Neural cell (in vitro differentiated cells): Measurements from ENCODE around the gene GP2. TPM values are rescaled to one million over a fixed set of nuclear protein-coding genes. Genes with fewer than 3 reads are reported as not detected.

Experiments
- H2AFZ ChIP-seq: fragments of 200-600, 300-800 bp; sonication (generic), shearing (Covaris generic); 2 replicates; pipeline ENCODE4 v1.6.0; 2014; ENCODE audit warnings: low read depth, mild to moderate bottlenecking, antibody characterized with exemption, low read length, moderate library complexity
- H3F3A ChIP-seq: fragments of 200-600 bp; shearing (Covaris generic); 2 replicates; pipeline ENCODE4 v1.6.1; 2016; ENCODE audit warnings: mild to moderate bottlenecking, moderate library complexity, mixed read lengths, antibody characterized with exemption, low read length; ENCODE audit not compliant: insufficient read depth, poor library complexity, severe bottlenecking
- H3K27ac ChIP-seq: fragments of 200-600, 300-800 bp; sonication (generic), shearing (Covaris generic); 2 replicates; pipeline ENCODE4 v1.5.1; 2014; ENCODE audit warnings: mild to moderate bottlenecking, low read length, moderate library complexity
- H3K27me3 ChIP-seq: fragments of 300-800, 200-600 bp; sonication (generic), shearing (Covaris generic); 2 replicates; pipeline ENCODE4 v1.6.0; 2014; ENCODE audit warnings: mild to moderate bottlenecking, low read depth, low read length, moderate library complexity; ENCODE audit not compliant: insufficient read depth
- H3K36me3 ChIP-seq: fragments of 300-800, 200-600 bp; sonication (generic), shearing (Covaris generic); 2 replicates; pipeline ENCODE4 v1.5.1; 2014; ENCODE audit warnings: mild to moderate bottlenecking, antibody characterized with exemption, low read length, moderate library complexity; ENCODE audit not compliant: insufficient read depth
- H3K4me2 ChIP-seq: fragments of 300-800, 200-600 bp; sonication (generic), shearing (Covaris generic); 2 replicates; pipeline ENCODE4 v1.6.0; 2014; ENCODE audit warnings: mild to moderate bottlenecking, low read length
- H3K4me3 ChIP-seq: fragments of 300-800, 200-600 bp; sonication (generic), shearing (Covaris generic); 2 replicates; pipeline ENCODE4 v1.5.1; 2014; ENCODE audit warnings: mild to moderate bottlenecking, low read length, moderate library complexity
- H3K79me2 ChIP-seq: fragments of 200-600 bp; shearing (Covaris generic); replicated peaks from 2 replicates; pipeline ENCODE4 v1.6.0; 2014; ENCODE audit warnings: mild to moderate bottlenecking, low read length, moderate library complexity; ENCODE audit not compliant: insufficient read depth
- H3K9ac ChIP-seq: fragments of 300-800, 200-600 bp; sonication (generic), shearing (Covaris generic); 2 replicates; pipeline ENCODE4 v1.6.1; 2016; ENCODE audit warnings: mild to moderate bottlenecking, low read length, mixed read lengths
- H3K9me2 ChIP-seq: fragments of 200-600 bp; shearing (Covaris generic); 2 replicates; pipeline ENCODE4 v1.6.1; 2016; ENCODE audit warnings: mild to moderate bottlenecking, low read length, mixed read lengths; ENCODE audit not compliant: insufficient read depth
- H3K9me3 ChIP-seq: fragments of 200-600, 300-800 bp; sonication (generic), shearing (Covaris generic); 2 replicates; pipeline ENCODE4 v1.6.1; 2016; ENCODE audit warnings: mild to moderate bottlenecking, mixed run types, low read length, moderate library complexity, mixed read lengths
- H4K20me1 ChIP-seq: fragments of 200-600 bp; shearing (Covaris generic); 2 replicates; pipeline ENCODE4 v1.6.1; 2016; ENCODE audit warnings: mild to moderate bottlenecking, mixed run types; ENCODE audit not compliant: insufficient read depth
- CTCF ChIP-seq: fragments of 450-650 bp; IDR thresholded peaks from 2 replicates; pipeline ENCODE4 v1.5.1; 2014; ENCODE audit warnings: antibody characterized with exemption, mild to moderate bottlenecking, moderate library complexity; ENCODE audit not compliant: poor library complexity, severe bottlenecking
- EP300 ChIP-seq: fragments of 450-650 bp; conservative IDR thresholded peaks from 2 replicates; pipeline ENCODE4 v1.6.1; 2014; ENCODE audit warnings: antibody characterized with exemption, mild to moderate bottlenecking, moderate library complexity; ENCODE audit not compliant: poor library complexity, severe bottlenecking
- EZH2 ChIP-seq: fragments of 200-600, 300-800 bp; shearing (Covaris generic), sonication (generic); IDR thresholded peaks from 2 replicates; pipeline ENCODE4 v1.6.1; 2014; ENCODE audit warnings: antibody characterized with exemption, low read length, borderline replicate concordance, mild to moderate bottlenecking; ENCODE audit not compliant: insufficient read depth, poor library complexity, severe bottlenecking
- MXI1 ChIP-seq: fragments of 450-650 bp; conservative IDR thresholded peaks from 2 replicates; pipeline ENCODE4 v1.6.1; 2014; ENCODE audit warnings: antibody characterized with exemption, mild to moderate bottlenecking; ENCODE audit not compliant: poor library complexity, severe bottlenecking
- POLR2AphosphoS5 ChIP-seq: IDR thresholded peaks from 2 replicates; pipeline ENCODE4 v1.6.1; 2012
- RAD21 ChIP-seq: fragments of 450-650 bp; conservative IDR thresholded peaks from 2 replicates; pipeline ENCODE4 v1.6.1; 2014; ENCODE audit warnings: antibody characterized with exemption, mild to moderate bottlenecking, moderate library complexity
- SMC3 ChIP-seq: fragments of 450-650 bp; conservative IDR thresholded peaks from 2 replicates; pipeline ENCODE4 v1.6.1; 2014; ENCODE audit warnings: antibody characterized with exemption, mild to moderate bottlenecking, moderate library complexity; ENCODE audit not compliant: poor library complexity
- TAF1 ChIP-seq: IDR thresholded peaks from 2 replicates; pipeline ENCODE4 v1.6.1; 2012; ENCODE audit warnings: low read depth
- polyA plus RNA-seq: library from polyadenylated mRNA; depleted of rRNA; stranded (reverse); fragments of >200 nt; gene quantifications from 2 replicates; pipeline ENCODE4 v1.2.3, GENCODE V29; 2014
- TF ChIP-seq, protein P1 (sequence below): IDR thresholded peaks from 2 replicates; pipeline ENCODE4 v1.6.1; 2012; ENCODE audit warnings: borderline replicate concordance

The GP2 gene
- polyA plus RNA-seq, 1 donor from 2014 or later, result not detected

DNA sequence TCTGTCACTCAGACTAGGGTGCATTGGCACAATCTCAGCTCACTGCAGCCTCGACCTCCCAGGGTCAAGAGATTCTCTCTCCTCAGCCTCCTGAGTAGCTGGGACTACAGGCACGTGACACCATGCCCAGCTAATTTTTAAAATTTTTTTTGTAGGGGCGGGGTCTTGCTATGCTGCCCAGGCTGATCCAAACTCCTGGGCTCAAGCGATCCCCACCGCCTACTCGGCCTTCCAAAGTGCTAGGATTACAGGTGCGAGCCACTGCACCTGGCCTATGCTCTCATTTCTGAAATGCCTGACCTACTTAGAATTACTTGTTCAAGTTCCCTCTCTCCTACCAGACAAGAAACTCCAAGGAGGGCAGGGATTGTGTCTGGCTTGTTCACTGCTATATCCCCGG lies 5.1 kb upstream of the GP2 start:
- H3K27me3 ChIP-seq, result no peaks in the 10 kb centered on the region
- no peaks in the 10 kb centered on the region for H4K20me1 ChIP-seq
- H3K27ac ChIP-seq, result no peak overlapping the region
- no peaks in the 10 kb centered on the region for H3K9me3 ChIP-seq
- H3F3A ChIP-seq, result no peaks in the 10 kb centered on the region
- H3K36me3 ChIP-seq, result no peaks in the 10 kb centered on the region
- H3K9ac ChIP-seq, result no peak overlapping the region
- no peaks in the 10 kb centered on the region for H3K79me2 ChIP-seq
- H3K4me3 ChIP-seq, result no peak overlapping the region
- no peaks in the 10 kb centered on the region for H3K9me2 ChIP-seq
- no peak overlapping the region for H2AFZ ChIP-seq
- H3K4me2 ChIP-seq, result no peak overlapping the region
- TF ChIP-seq RAD21 (no peak), SMC3 (no peak), MXI1 (no peak), EZH2 (no peak), POLR2AphosphoS5 (no peak), TAF1 (no peak), EP300 (no peak)

DNA sequence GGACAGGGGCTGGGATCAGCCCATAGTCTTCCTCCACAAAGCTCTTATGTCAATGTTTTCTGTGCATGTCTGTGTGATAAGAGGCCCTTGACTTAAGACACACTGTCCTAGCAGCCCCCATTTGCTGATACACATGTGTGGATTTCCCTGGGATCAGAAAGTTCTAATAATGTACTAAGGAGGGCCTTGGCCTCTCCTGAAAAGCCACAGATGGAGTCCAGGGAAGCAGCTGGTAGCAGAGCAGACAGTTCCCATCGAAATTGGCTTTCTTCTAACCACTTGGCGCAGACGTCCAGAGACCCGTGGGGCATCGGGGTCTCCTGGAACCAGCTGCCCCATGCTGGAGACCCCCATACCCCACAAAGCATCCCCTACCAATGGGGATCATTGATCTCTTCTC lies 4.3 kb upstream of the GP2 start:
- H3K4me2 ChIP-seq, result no peak overlapping the region
- H3F3A ChIP-seq, result no peaks in the 10 kb centered on the region
- no peaks in the 10 kb centered on the region for H3K9me2 ChIP-seq
- H3K4me3 ChIP-seq, result no peak overlapping the region
- H3K79me2 ChIP-seq, result no peaks in the 10 kb centered on the region
- no peaks in the 10 kb centered on the region for H3K27me3 ChIP-seq
- no peak overlapping the region for H2AFZ ChIP-seq
- H3K9ac ChIP-seq, result no peak overlapping the region
- H3K9me3 ChIP-seq, result no peaks in the 10 kb centered on the region
- no peaks in the 10 kb centered on the region for H3K36me3 ChIP-seq
- no peaks in the 10 kb centered on the region for H4K20me1 ChIP-seq
- H3K27ac ChIP-seq, result no peak overlapping the region
- TF ChIP-seq CTCF, result no peak
- TF ChIP-seq, protein P1, sequence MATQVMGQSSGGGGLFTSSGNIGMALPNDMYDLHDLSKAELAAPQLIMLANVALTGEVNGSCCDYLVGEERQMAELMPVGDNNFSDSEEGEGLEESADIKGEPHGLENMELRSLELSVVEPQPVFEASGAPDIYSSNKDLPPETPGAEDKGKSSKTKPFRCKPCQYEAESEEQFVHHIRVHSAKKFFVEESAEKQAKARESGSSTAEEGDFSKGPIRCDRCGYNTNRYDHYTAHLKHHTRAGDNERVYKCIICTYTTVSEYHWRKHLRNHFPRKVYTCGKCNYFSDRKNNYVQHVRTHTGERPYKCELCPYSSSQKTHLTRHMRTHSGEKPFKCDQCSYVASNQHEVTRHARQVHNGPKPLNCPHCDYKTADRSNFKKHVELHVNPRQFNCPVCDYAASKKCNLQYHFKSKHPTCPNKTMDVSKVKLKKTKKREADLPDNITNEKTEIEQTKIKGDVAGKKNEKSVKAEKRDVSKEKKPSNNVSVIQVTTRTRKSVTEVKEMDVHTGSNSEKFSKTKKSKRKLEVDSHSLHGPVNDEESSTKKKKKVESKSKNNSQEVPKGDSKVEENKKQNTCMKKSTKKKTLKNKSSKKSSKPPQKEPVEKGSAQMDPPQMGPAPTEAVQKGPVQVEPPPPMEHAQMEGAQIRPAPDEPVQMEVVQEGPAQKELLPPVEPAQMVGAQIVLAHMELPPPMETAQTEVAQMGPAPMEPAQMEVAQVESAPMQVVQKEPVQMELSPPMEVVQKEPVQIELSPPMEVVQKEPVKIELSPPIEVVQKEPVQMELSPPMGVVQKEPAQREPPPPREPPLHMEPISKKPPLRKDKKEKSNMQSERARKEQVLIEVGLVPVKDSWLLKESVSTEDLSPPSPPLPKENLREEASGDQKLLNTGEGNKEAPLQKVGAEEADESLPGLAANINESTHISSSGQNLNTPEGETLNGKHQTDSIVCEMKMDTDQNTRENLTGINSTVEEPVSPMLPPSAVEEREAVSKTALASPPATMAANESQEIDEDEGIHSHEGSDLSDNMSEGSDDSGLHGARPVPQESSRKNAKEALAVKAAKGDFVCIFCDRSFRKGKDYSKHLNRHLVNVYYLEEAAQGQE, result no peak
- no peak for TF ChIP-seq RAD21
- TF ChIP-seq EZH2, result no peak
- no peak for TF ChIP-seq MXI1
- TF ChIP-seq TAF1, result no peak
- TF ChIP-seq POLR2AphosphoS5, result no peak
- TF ChIP-seq EP300, result no peak
- no peak for TF ChIP-seq SMC3
